ENCODE data around the gene RIMBP2. TPM values are rescaled to one million over a fixed set of nuclear protein-coding genes. Genes with fewer than 3 reads are reported as not detected.

RIMBP2 gene
- total RNA-seq, 1 donor from 2014 or later: 0.99 TPM

DNA sequence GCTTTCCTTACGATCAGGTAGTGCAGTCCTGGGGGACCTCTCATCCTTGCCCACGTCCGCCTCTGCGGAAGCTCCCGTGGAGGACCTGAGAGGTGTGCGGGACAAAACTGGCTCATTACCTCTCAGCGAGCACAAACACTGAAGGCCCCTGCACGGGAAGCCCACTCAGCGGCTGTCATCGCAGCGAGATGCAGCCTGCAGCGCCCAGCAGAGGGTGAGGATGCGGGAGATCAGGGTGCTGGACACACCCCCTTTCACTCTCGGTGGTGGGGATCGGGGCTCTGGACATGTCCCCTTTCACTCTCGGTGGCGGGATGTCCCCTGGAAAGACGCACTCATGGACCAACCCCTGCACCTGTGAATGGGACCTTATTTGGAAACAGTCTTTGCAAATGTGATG, 266.8 kb downstream of the RIMBP2 start:
- H3K27ac ChIP-seq: no peak overlapping the region
- H3K4me2 ChIP-seq: no peak overlapping the region
- no peaks in the 10 kb centered on the region for H3K36me3 Mint-ChIP-seq
- no peak for DNase-seq (ENCODE audit: low spot score)
- TF ChIP-seq, protein P1, sequence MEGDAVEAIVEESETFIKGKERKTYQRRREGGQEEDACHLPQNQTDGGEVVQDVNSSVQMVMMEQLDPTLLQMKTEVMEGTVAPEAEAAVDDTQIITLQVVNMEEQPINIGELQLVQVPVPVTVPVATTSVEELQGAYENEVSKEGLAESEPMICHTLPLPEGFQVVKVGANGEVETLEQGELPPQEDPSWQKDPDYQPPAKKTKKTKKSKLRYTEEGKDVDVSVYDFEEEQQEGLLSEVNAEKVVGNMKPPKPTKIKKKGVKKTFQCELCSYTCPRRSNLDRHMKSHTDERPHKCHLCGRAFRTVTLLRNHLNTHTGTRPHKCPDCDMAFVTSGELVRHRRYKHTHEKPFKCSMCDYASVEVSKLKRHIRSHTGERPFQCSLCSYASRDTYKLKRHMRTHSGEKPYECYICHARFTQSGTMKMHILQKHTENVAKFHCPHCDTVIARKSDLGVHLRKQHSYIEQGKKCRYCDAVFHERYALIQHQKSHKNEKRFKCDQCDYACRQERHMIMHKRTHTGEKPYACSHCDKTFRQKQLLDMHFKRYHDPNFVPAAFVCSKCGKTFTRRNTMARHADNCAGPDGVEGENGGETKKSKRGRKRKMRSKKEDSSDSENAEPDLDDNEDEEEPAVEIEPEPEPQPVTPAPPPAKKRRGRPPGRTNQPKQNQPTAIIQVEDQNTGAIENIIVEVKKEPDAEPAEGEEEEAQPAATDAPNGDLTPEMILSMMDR (IDR thresholded peaks at IDR 0.05): no peak
- TF ChIP-seq EZH2phosphoT487 (IDR thresholded peaks at IDR 0.05): no peak
- TF ChIP-seq EZH2 (IDR thresholded peaks at IDR 0.05): no peak
- no peak overlapping the region for H3K27ac Mint-ChIP-seq
- no peak overlapping the region for H3K9ac ChIP-seq
- no peaks in the 10 kb centered on the region for H3F3A ChIP-seq (ENCODE audit: low read depth)
- no peaks in the 10 kb centered on the region for H4K20me1 ChIP-seq (ENCODE audit: low read depth)
- H3K27me3 Mint-ChIP-seq (ENCODE audit: insufficient read depth, low read depth): peaks cover 7% of the 10 kb centered on the region
- no peaks in the 10 kb centered on the region for H3K36me3 ChIP-seq
- no peaks in the 10 kb centered on the region for H3K27me3 ChIP-seq
- no peak overlapping the region for H3K4me3 ChIP-seq
- no peaks in the 10 kb centered on the region for H3K4me1 Mint-ChIP-seq
- H3K4me3 Mint-ChIP-seq: no peak overlapping the region
- H3K9me3 ChIP-seq (ENCODE audit: low read depth): no peaks in the 10 kb centered on the region
- H2AFZ ChIP-seq (replicated peaks): no peak overlapping the region
- H3K79me2 ChIP-seq (ENCODE audit: low read depth): no peaks in the 10 kb centered on the region
- H3K9me3 Mint-ChIP-seq: no peaks in the 10 kb centered on the region
- H3K4me1 ChIP-seq: no peaks in the 10 kb centered on the region

DNA sequence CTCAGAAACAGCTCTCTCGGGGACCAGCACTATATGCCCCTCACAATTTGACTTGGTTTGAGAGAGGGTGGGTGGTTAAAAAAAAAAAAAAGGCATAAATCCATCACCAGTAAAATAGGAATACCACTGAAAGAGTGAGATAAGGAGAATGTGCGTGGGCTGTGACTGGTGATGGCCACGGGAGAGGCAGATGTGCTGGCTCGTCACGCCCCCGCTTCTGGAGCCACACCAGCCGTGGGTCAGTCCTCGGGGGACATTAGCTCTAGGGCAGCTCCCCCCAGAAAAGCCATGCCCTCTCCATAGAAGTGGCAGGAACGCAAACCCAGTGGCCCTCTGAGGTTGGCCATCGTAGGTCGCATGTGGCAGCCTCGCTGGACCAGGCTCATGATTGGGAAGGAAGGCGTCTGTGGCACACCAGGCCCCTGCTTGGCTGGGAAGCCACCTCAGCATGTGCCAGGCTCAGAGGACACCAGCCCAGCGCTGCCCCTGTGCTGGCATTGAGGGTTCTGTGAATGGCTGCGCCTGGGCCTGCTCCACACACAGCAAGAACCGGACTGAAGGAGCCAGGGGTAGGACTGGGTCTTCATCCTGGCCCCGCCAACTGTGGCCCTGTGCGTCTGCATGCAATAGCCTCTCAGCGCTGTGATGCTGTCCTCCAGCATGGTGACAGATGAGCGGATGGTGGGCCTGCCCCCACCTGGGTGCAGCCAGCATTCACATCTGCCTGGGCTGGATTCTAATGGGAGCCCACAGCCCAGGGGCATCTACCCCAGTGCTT, 267.9 kb downstream of the RIMBP2 start:
- no peak for DNase-seq (ENCODE audit: low spot score)
- H4K20me1 ChIP-seq (ENCODE audit: low read depth): no peaks in the 10 kb centered on the region
- H3K4me2 ChIP-seq: no peak overlapping the region
- no peaks in the 10 kb centered on the region for H3K4me1 Mint-ChIP-seq
- no peak for TF ChIP-seq EZH2phosphoT487 (IDR thresholded peaks at IDR 0.05)
- TF ChIP-seq EZH2 (IDR thresholded peaks at IDR 0.05): no peak
- TF ChIP-seq, protein P1 (IDR thresholded peaks at IDR 0.05): no peak
- H3K27ac ChIP-seq: no peak overlapping the region
- no peaks in the 10 kb centered on the region for H3K36me3 ChIP-seq
- no peaks in the 10 kb centered on the region for H3K36me3 Mint-ChIP-seq
- H3K9me3 ChIP-seq (ENCODE audit: low read depth): no peaks in the 10 kb centered on the region
- no peak overlapping the region for H3K4me3 ChIP-seq
- peaks cover 5% of the 10 kb centered on the region for H3K27me3 Mint-ChIP-seq (ENCODE audit: insufficient read depth, low read depth)
- no peaks in the 10 kb centered on the region for H3K27me3 ChIP-seq
- H3K9me3 Mint-ChIP-seq: no peaks in the 10 kb centered on the region
- H3F3A ChIP-seq (ENCODE audit: low read depth): no peaks in the 10 kb centered on the region
- no peak overlapping the region for H3K27ac Mint-ChIP-seq
- H2AFZ ChIP-seq (replicated peaks): no peak overlapping the region
- no peaks in the 10 kb centered on the region for H3K79me2 ChIP-seq (ENCODE audit: low read depth)
- no peak overlapping the region for H3K4me3 Mint-ChIP-seq
- H3K4me1 ChIP-seq: no peaks in the 10 kb centered on the region
- H3K9ac ChIP-seq: no peak overlapping the region

DNA sequence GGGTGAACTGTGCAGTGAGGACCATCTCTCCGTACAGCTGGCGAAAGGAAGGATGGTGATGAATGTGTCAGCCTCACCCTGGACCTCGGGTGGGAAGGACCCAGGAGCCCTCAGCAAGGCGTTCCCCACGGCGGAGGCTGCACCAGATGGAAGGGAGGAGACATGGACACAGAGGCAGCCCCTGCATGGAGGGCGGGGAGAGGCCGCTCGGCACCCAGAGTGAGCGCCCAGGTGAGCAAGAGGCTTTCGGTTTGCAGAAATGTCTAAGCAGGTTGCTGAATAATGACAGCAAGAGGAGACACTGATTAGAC, 268.5 kb downstream of the RIMBP2 start:
- TF ChIP-seq, protein P1 (IDR thresholded peaks at IDR 0.05): no peak
- TF ChIP-seq EZH2phosphoT487 (IDR thresholded peaks at IDR 0.05) (no peak), EZH2 (IDR thresholded peaks at IDR 0.05) (no peak)
- H3K79me2 ChIP-seq (ENCODE audit: low read depth): no peaks in the 10 kb centered on the region
- Mint-ChIP-seq H3K4me3 (no peak overlapping the region), H3K36me3 (no peaks in the 10 kb centered on the region), H3K27me3 (ENCODE audit: insufficient read depth, low read depth) (peaks cover 5% of the 10 kb centered on the region), H3K27ac (no peak overlapping the region), H3K4me1 (no peaks in the 10 kb centered on the region), H3K9me3 (no peaks in the 10 kb centered on the region)
- no peaks in the 10 kb centered on the region for H3F3A ChIP-seq (ENCODE audit: low read depth)
- no peak for DNase-seq (ENCODE audit: low spot score)
- H3K36me3 ChIP-seq: no peaks in the 10 kb centered on the region
- H3K4me1 ChIP-seq: no peaks in the 10 kb centered on the region
- no peak overlapping the region for H2AFZ ChIP-seq (replicated peaks)
- no peak overlapping the region for H3K9ac ChIP-seq
- no peak overlapping the region for H3K4me2 ChIP-seq
- H3K27me3 ChIP-seq: no peaks in the 10 kb centered on the region
- no peaks in the 10 kb centered on the region for H4K20me1 ChIP-seq (ENCODE audit: low read depth)
- H3K9me3 ChIP-seq (ENCODE audit: low read depth): no peaks in the 10 kb centered on the region
- H3K4me3 ChIP-seq: no peak overlapping the region
- H3K27ac ChIP-seq: no peak overlapping the region
